Transverse colon (tissue), 4 donors: ENCODE measurements around the gene PTGES.

Source experiments
- EP300 ChIP-seq: sonication (generic); formaldehyde crosslinking; IDR thresholded peaks from one replicate; pipeline ENCODE4 v1.6.1; 2017; ENCODE audit warnings: antibody characterized with exemption, low read depth
- POLR2A ChIP-seq: fragments of 450-650 bp; IDR thresholded peaks from one replicate; pipeline ENCODE4 v1.6.1; 2016; ENCODE audit warnings: antibody characterized with exemption, mild to moderate bottlenecking, moderate library complexity
- POLR2AphosphoS5 ChIP-seq, 3 donors: sonication (generic); formaldehyde crosslinking; IDR thresholded peaks; one replicate each; pipeline ENCODE4 v1.6.1; 2016; ENCODE audit warnings: antibody characterized with exemption in 3 of 3
- TF ChIP-seq, protein P1 (sequence below), 5 experiments: fragments of 200-600 bp in 3 of 5; fragments of 450-650 bp in 2 of 5; sonication (generic) in 3 of 5; IDR thresholded peaks; 1 replicate in 2 of 5; 2 replicates in 3 of 5; pipeline ENCODE4 v1.5.1; 2016 to 2017; ENCODE audit warnings: antibody characterized with exemption in 5 of 5, inconsistent platforms in 3 of 5, mild to moderate bottlenecking in 2 of 5, moderate library complexity in 1 of 5

DNA sequence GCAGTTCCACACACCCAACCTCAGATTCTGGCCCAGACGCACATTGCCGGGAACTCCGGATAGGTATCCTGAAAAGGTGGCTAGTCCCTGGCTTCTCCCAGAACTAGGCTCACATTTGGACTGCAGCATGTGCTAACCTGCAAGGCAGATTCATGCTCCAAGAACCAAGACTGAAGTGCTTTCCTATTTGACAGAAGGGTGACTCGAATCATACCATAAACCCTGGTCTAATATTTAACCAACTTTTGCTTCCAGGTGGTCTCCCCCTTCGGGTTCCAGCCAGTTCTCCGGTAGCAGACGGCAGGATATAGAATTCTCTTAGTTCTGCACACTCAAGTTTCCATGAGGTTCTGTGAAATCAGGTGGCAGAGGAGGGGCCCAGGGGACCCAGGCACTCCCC, 7.6 kb downstream of the PTGES start:
- TF ChIP-seq, protein P1, sequence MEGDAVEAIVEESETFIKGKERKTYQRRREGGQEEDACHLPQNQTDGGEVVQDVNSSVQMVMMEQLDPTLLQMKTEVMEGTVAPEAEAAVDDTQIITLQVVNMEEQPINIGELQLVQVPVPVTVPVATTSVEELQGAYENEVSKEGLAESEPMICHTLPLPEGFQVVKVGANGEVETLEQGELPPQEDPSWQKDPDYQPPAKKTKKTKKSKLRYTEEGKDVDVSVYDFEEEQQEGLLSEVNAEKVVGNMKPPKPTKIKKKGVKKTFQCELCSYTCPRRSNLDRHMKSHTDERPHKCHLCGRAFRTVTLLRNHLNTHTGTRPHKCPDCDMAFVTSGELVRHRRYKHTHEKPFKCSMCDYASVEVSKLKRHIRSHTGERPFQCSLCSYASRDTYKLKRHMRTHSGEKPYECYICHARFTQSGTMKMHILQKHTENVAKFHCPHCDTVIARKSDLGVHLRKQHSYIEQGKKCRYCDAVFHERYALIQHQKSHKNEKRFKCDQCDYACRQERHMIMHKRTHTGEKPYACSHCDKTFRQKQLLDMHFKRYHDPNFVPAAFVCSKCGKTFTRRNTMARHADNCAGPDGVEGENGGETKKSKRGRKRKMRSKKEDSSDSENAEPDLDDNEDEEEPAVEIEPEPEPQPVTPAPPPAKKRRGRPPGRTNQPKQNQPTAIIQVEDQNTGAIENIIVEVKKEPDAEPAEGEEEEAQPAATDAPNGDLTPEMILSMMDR (IDR thresholded peaks at IDR 0.05): no peak
- TF ChIP-seq EP300 (no peak), POLR2AphosphoS5 (IDR thresholded peaks at IDR 0.05) (no peak), POLR2A (no peak)
